SH-SY5Y (cell line): ENCODE results near the gene RGS9.

Source experiments
- GATA2 ChIP-seq: IDR thresholded peaks from 2 replicates; pipeline ENCODE4 v1.6.1; 2011; ENCODE audit warnings: mild to moderate bottlenecking, low read depth, low read length
- GATA3 ChIP-seq: IDR thresholded peaks from 2 replicates; pipeline ENCODE4 v1.6.1; 2011; ENCODE audit warnings: low read depth, mild to moderate bottlenecking, low read length, moderate library complexity

Gene RGS9

GRCh38 chr17:65163990-65164495, 26.9 kb downstream of the RGS9 start:
- no peak for TF ChIP-seq GATA2
- TF ChIP-seq GATA3 = no peak

- TF ChIP-seq GATA3 (no peak), GATA2 (no peak)
These were observed 29.6 kb downstream of the RGS9 start for GRCh38 chr17:65166787-65167186.

DNA sequence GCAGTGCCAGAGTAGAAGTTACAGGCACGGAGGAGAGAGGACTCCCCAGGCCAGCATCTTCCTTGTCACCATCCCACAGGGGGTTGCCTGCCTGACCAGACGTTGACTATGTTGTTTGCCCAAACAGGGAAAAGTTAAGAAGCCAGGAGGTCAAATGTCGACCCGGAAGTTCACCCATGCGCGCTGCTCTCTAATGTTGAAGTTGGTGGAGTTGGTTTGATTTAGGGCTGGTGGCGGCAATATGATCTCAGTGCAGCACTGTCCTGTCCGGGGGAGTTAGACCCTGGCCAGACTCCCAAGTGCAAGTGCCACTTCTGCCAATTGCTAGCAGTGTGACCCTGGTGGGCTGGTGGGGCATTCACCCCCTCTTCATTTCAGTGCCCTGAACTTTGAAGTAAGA, 30.4 kb downstream of the RGS9 start:
- no peak for TF ChIP-seq GATA3
- no peak for TF ChIP-seq GATA2

DNA sequence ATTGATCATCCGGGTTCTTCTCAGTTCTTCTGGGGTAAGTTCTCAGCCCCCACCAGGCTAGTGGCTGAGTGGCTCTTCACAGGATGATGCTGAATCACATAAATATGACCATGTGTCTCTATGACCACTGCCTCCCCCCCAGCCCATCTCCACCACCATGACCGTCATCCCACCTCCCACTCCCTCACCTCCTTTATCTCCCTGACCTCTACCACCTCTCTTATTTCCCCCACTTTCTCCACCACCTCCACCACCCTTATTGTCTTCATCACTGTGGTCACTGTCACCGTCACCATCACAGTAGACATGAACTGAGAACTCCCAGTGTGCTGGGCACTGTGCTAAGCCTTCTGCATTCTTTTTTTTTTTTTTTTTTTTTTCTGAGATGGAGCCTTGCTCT, 32.5 kb downstream of the RGS9 start:
- TF ChIP-seq GATA3 = no peak
- TF ChIP-seq GATA2 = no peak

GRCh38 chr17:65170839-65171238, 33.7 kb downstream of the RGS9 start:
- TF ChIP-seq GATA2 (no peak), GATA3 (no peak)

DNA sequence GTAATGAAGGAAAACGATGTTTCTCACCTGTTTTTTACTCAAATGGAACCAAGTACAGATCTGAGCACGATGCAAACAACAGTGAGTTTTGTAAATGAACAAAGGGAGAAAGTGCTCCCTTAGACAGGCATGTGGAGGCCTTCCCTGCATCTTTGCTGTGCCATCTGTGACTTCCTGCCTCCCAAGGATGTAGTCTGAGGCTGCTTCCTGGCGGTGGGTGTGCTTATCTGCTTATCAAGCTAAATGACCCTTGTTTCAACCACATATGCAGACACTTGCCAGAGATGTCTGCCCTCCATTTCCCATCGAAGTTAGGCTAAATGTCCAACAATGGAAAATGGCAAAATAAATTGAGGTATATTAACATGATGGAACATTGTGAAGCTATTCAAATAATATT, 34.6 kb downstream of the RGS9 start:
- TF ChIP-seq GATA3 (no peak), GATA2 (peak; percentile 62; the same call in 1 of the 2 replicates)

DNA sequence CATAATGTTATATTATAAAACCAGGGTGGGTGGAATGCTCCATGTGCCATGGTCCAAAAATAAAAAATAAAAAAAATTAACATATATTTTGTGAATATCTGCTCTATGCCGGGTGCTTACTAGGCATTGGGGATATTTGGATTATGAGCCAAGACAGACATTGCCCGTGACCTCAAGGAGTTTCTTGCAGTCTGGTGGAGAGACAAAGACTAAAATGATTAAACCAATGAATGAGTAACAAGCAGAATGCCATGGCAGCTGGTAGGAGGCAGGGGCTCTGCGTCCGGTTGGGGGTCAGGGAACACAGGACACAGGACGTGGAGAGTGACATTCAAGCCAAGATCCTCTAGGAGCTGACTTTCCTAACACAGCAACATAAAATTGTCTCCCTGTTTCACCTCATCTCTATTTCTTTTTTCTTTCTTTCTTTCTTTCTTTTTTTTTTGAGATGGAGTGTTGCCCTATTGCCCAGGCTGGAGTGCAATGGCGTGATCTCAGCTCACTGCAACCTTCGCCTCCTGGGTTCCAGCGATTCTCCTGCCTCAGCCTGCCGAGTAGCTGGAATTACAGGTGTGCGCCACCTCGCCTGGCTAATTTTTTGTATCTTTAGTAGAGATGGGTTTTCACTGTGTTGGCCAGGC, 35.4 kb downstream of the RGS9 start:
- TF ChIP-seq GATA2 (no peak), GATA3 (no peak)

GRCh38 chr17:65173284-65173793, 36.2 kb downstream of the RGS9 start:
- TF ChIP-seq GATA2 (no peak), GATA3 (no peak)

- TF ChIP-seq GATA3 (no peak), GATA2 (0 out of 2 replicates have a peak, but pooled peaks have one; percentile 6)
These were observed 37.0 kb downstream of the RGS9 start for GRCh38 chr17:65173976-65174683.

DNA sequence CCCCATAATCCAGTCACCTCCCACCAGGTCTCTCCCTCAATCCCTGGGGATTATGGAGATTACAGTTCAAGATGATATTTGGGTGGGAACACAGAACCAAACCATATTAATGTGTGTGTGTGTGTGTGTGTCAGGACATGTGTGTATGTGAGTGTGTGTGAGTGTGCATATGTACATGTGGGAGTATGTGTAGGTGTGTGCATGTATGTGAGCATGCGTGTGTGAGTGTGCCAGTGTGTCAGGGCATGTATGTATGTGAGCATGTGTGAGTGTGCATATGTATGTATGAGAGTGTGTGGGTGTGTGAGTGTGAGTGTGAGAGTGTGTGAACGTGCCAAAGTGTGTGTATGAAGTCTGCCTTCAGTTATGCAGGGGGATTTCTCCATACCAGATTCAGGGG, 37.8 kb downstream of the RGS9 start:
- TF ChIP-seq GATA2 (no peak), GATA3 (no peak)

DNA sequence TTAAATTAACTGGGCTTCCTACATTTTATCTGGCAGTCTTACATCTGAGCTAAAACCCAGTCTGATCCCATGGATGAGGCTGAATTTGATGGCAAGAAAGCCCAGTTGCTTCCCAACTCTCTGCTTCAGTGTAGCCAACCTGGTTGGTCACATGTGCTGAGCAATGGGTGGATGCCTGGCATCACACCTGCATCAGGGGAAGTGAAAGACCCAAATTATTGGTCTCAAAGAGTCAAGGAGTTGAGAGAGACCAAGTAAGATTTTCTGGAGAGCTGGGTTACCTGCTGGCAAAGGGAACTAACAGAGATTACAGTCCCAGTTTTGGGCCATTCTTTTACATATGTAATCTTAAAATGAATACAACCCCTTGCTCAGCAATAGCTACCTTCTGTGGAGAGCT, 38.8 kb downstream of the RGS9 start:
- no peak for TF ChIP-seq GATA3
- TF ChIP-seq GATA2 = no peak

DNA sequence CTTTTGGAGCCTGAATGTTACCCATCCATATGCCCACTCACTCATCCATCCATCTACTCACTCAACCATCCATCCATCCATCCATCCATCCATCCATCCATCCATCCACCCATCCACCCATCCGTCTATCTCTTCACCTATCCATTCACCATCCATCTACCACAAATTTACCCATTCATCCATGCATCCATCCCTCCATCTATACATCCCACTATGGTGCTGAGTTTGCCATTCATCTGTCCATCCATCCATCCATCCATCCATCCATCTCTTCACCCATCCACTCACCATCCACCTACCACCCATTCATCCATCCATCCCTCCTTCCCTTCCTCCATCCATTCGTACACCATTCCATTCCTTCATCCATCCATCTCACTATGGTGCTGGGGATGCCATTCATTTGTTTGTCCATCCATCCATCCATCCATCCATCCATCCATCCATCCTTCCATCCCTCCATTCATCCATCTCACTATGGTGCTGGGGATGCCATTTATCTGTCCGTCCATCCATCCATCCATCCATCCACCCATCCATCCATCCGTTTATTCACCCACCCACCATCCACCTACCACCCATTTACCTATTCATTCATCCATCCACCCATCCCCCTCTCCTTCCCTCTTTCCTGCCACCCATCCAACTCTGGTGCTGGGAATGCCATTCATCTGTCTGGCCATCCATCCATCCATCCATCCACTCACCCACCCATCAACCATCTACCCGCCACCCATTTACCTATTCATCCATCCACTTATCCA, 39.7 kb downstream of the RGS9 start:
- TF ChIP-seq GATA2 (no peak), GATA3 (no peak)

DNA sequence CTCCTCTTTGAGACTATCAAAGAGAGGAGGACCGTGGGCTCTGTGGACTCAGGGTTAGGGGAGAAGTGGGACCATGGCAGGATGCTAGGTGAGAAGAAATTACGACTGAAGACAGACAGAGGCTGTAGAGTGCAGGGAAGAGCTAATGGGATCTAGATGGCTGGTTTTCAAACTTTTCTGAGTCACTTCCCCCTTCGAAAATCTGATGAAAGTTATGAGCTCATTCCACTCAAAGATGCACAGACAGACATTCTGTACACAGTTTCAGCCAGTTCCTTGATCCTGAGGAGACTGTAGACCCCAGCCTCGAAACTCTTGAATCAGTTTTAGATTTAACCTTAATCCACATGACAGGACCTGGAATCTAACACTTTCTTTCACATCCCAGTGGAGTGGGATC, 40.7 kb downstream of the RGS9 start:
- TF ChIP-seq GATA2 (no peak), GATA3 (no peak)

- TF ChIP-seq GATA3 = peak; percentile 54; the same call in 1 of the 2 replicates
- TF ChIP-seq GATA2 = peak; percentile 36; the same call in 1 of the 2 replicates
These were observed 44.3 kb downstream of the RGS9 start for GRCh38 chr17:65181237-65182061.
